Measurements from ENCODE around the gene TBL1X. TPM values are rescaled to one million over a fixed set of nuclear protein-coding genes. Genes with fewer than 3 reads are reported as not detected.

TBL1X gene
- total and polyA plus RNA-seq, 2 experiments from 2014 or later: 21.8 to 29.9 TPM

GRCh38 chrX:9676306-9676705 lies 211.4 kb downstream of the TBL1X start:
- TF ChIP-seq CTCF (IDR thresholded peaks at IDR 0.05; ENCODE audit: low read depth, low read length): no peak
- H3K27ac ChIP-seq: no peak overlapping the region
- H3K9me3 ChIP-seq (ENCODE audit: low read depth): no peaks in the 10 kb centered on the region
- peak in 1 of 2 donors; percentile 27 for DNase-seq (ENCODE audit: low read depth in 1 of 2, low spot score in 1 of 2)
- no peak overlapping the region for H3K4me3 ChIP-seq
- H3K36me3 ChIP-seq: peaks cover 4% of the 10 kb centered on the region
- no peaks in the 10 kb centered on the region for H3K27me3 ChIP-seq
- H3K4me1 ChIP-seq (ENCODE audit: low read depth): no peaks in the 10 kb centered on the region

- Histone ChIP-seq H3K4me1 (ENCODE audit: low read depth) (no peaks in the 10 kb centered on the region), H3K9me3 (ENCODE audit: low read depth) (no peaks in the 10 kb centered on the region)
- no peak for TF ChIP-seq CTCF (IDR thresholded peaks at IDR 0.05; ENCODE audit: low read depth, low read length)
These were observed 211.9 kb downstream of the TBL1X start for GRCh38 chrX:9676738-9677097.

GRCh38 chrX:9677098-9677739 lies 212.4 kb downstream of the TBL1X start:
- H3K27me3 ChIP-seq: no peaks in the 10 kb centered on the region
- no peak overlapping the region for H3K4me3 ChIP-seq
- H3K27ac ChIP-seq: no peak overlapping the region
- H3K9me3 ChIP-seq (ENCODE audit: low read depth): no peaks in the 10 kb centered on the region
- H3K36me3 ChIP-seq: peaks cover 4% of the 10 kb centered on the region
- peak in 1 of 2 donors; percentile 40 for DNase-seq (ENCODE audit: low read depth in 1 of 2, low spot score in 1 of 2)
- no peaks in the 10 kb centered on the region for H3K4me1 ChIP-seq (ENCODE audit: low read depth)
- no peak for TF ChIP-seq CTCF (IDR thresholded peaks at IDR 0.05; ENCODE audit: low read depth, low read length)

More at GRCh38 chrX:9676738-9677097, 211.9 kb downstream of the TBL1X start:
- no peak overlapping the region for H3K4me3 ChIP-seq
- no peak overlapping the region for H3K27ac ChIP-seq
- DNase-seq (ENCODE audit: low read depth in 1 of 2, low spot score in 1 of 2): no peak
- no peaks in the 10 kb centered on the region for H3K27me3 ChIP-seq
- peaks cover 4% of the 10 kb centered on the region for H3K36me3 ChIP-seq

GRCh38 chrX:9678215-9678965 lies 213.5 kb downstream of the TBL1X start:
- no peak for DNase-seq (ENCODE audit: low read depth in 1 of 2, low spot score in 1 of 2)
- H3K36me3 ChIP-seq: peaks cover 4% of the 10 kb centered on the region
- H3K9me3 ChIP-seq (ENCODE audit: low read depth): no peaks in the 10 kb centered on the region
- no peak overlapping the region for H3K27ac ChIP-seq
- no peak for TF ChIP-seq CTCF (IDR thresholded peaks at IDR 0.05; ENCODE audit: low read depth, low read length)
- H3K4me3 ChIP-seq: no peak overlapping the region
- no peaks in the 10 kb centered on the region for H3K27me3 ChIP-seq
- no peaks in the 10 kb centered on the region for H3K4me1 ChIP-seq (ENCODE audit: low read depth)

GRCh38 chrX:9681011-9681410 lies 216.2 kb downstream of the TBL1X start:
- DNase-seq (ENCODE audit: low read depth in 1 of 2, low spot score in 1 of 2): no peak
- Histone ChIP-seq H3K27me3 (no peaks in the 10 kb centered on the region), H3K9me3 (ENCODE audit: low read depth) (no peaks in the 10 kb centered on the region), H3K36me3 (peaks cover 10% of the 10 kb centered on the region), H3K4me1 (ENCODE audit: low read depth) (no peaks in the 10 kb centered on the region), H3K4me3 (no peak overlapping the region), H3K27ac (no peak overlapping the region)
- no peak for TF ChIP-seq CTCF (IDR thresholded peaks at IDR 0.05; ENCODE audit: low read depth, low read length)

All from cardiac muscle cell (in vitro differentiated cells and primary cell).